ENCODE measurements around the gene HLA-E.

- TF ChIP-seq POLR2AphosphoS5 (IDR thresholded peaks at IDR 0.05; ENCODE audit: low read depth, low read length) (no peak), POLR2A (IDR thresholded peaks at IDR 0.05; ENCODE audit: low read depth, low read length) (no peak), TAF1 (IDR thresholded peaks at IDR 0.05; ENCODE audit: low read depth, low read length) (no peak), SPI1 (IDR thresholded peaks at IDR 0.05; ENCODE audit: low read depth, low read length) (no peak), POU2F2 (IDR thresholded peaks at IDR 0.05; ENCODE audit: low read depth, low read length) (no peak), PAX5 (IDR thresholded peaks at IDR 0.05; ENCODE audit: insufficient read depth, low read length, severe bottlenecking) (no peak)
Measured at GRCh38 chr6:30481211-30481964, 7.9 kb upstream of the HLA-E start.
